ENCODE data around the gene LRMDA.

Gene LRMDA

GRCh38 chr10:76481178-76481577, 1049.8 kb downstream of the LRMDA start:
- DNase-seq (ENCODE audit: extremely low read depth, low read depth), result no peak
- TF ChIP-seq CTCF (IDR thresholded peaks at IDR 0.05; ENCODE audit: low read depth, low read length), result no peak

GRCh38 chr10:76487582-76487981, 1056.2 kb downstream of the LRMDA start:
- no peak for DNase-seq (ENCODE audit: extremely low read depth, low read depth)
- no peak for TF ChIP-seq CTCF (IDR thresholded peaks at IDR 0.05; ENCODE audit: low read depth, low read length)

GRCh38 chr10:76488602-76489001, 1057.2 kb downstream of the LRMDA start:
- no peak for DNase-seq (ENCODE audit: extremely low read depth, low read depth)
- no peak for TF ChIP-seq CTCF (IDR thresholded peaks at IDR 0.05; ENCODE audit: low read depth, low read length)

- TF ChIP-seq CTCF (IDR thresholded peaks at IDR 0.05; ENCODE audit: low read depth, low read length), result no peak
- DNase-seq (ENCODE audit: extremely low read depth, low read depth), result no peak
Observed at GRCh38 chr10:76491216-76491615, 1059.8 kb downstream of the LRMDA start.

- no peak for TF ChIP-seq CTCF (IDR thresholded peaks at IDR 0.05; ENCODE audit: low read depth, low read length)
- DNase-seq (ENCODE audit: extremely low read depth, low read depth), result peak; percentile 15
Observed at GRCh38 chr10:76492026-76492425, 1060.6 kb downstream of the LRMDA start.

- no peak for TF ChIP-seq CTCF (IDR thresholded peaks at IDR 0.05; ENCODE audit: low read depth, low read length)
- no peak for DNase-seq (ENCODE audit: extremely low read depth, low read depth)
Observed at GRCh38 chr10:76492678-76493472, 1061.5 kb downstream of the LRMDA start.

GRCh38 chr10:76497666-76498065, 1066.2 kb downstream of the LRMDA start:
- no peak for DNase-seq (ENCODE audit: extremely low read depth, low read depth)
- TF ChIP-seq CTCF (IDR thresholded peaks at IDR 0.05; ENCODE audit: low read depth, low read length), result no peak

All from AG09319 (cell line).